ENCODE data around the gene GBP1. TPM values are rescaled to one million over a fixed set of nuclear protein-coding genes. Genes with fewer than 3 reads are reported as not detected.

GBP1 gene
- total and polyA plus RNA-seq, 2 donors (not counting 3 experiments of a cell fraction or from before 2014, with no cell fraction given) = 11.6 to 28.0 TPM

DNA sequence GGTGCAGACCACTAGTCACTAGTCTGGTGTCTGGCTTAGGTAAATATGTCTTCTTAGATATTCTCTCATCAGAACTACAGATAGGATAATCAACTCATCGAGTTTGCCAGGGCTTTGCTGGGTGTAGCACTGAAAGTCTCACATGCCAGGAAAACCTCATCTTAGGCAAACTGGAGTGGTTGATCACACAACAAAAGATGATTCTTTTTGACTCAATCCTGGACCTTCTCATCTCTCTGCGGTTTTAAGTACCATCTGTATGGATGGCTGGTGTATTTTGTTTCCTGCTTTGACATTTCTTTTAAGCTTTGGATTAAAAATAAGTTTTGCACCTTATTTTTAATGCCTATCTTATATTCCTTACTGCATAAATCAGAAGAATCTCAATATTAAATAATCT lies 49.7 kb upstream of the GBP1 start:
- H3K4me2 ChIP-seq (ENCODE audit: insufficient read depth, low read length) = no peak overlapping the region
- no peaks in the 10 kb centered on the region for H3K9me1 ChIP-seq (replicated peaks; ENCODE audit: control insufficient read depth, extremely low read depth, insufficient read depth, low read length)
- CTCF ChIA-PET = no interaction called here
- no peak overlapping the region for H2AFZ ChIP-seq (ENCODE audit: low read depth, low read length)
- no peak for DNase-seq (ENCODE audit: low read depth, low spot score)
- TF ChIP-seq GATA2 (IDR thresholded peaks at IDR 0.05; ENCODE audit: insufficient read depth, insufficient read length, low read depth, low read length) (no peak), MYC (IDR thresholded peaks at IDR 0.05; ENCODE audit: low read depth, low read length) (no peak), POLR2AphosphoS5 (IDR thresholded peaks at IDR 0.05; ENCODE audit: insufficient read depth, low read depth, low read length) (no peak), POLR2A (IDR thresholded peaks at IDR 0.05; ENCODE audit: low read depth, low read length) (no peak), FOS (IDR thresholded peaks at IDR 0.05; ENCODE audit: borderline replicate concordance, insufficient read depth, low read length) (no peak), EZH2 (IDR thresholded peaks at IDR 0.05; ENCODE audit: borderline replicate concordance, low read depth, low read length, severe bottlenecking) (no peak)
- TF ChIP-seq, protein P1, sequence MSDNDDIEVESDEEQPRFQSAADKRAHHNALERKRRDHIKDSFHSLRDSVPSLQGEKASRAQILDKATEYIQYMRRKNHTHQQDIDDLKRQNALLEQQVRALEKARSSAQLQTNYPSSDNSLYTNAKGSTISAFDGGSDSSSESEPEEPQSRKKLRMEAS (IDR thresholded peaks at IDR 0.05; ENCODE audit: insufficient read depth, insufficient read length) = no peak
- TF ChIP-seq, protein P2, sequence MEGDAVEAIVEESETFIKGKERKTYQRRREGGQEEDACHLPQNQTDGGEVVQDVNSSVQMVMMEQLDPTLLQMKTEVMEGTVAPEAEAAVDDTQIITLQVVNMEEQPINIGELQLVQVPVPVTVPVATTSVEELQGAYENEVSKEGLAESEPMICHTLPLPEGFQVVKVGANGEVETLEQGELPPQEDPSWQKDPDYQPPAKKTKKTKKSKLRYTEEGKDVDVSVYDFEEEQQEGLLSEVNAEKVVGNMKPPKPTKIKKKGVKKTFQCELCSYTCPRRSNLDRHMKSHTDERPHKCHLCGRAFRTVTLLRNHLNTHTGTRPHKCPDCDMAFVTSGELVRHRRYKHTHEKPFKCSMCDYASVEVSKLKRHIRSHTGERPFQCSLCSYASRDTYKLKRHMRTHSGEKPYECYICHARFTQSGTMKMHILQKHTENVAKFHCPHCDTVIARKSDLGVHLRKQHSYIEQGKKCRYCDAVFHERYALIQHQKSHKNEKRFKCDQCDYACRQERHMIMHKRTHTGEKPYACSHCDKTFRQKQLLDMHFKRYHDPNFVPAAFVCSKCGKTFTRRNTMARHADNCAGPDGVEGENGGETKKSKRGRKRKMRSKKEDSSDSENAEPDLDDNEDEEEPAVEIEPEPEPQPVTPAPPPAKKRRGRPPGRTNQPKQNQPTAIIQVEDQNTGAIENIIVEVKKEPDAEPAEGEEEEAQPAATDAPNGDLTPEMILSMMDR (IDR thresholded peaks at IDR 0.05; ENCODE audit: extremely low read depth in 1 of 2, insufficient read depth in 1 of 2, low read depth in 1 of 2, low read length in 2 of 2) = no peak
- intact Hi-C loops (cut with micrococcal nuclease) (no loop called here), dilution Hi-C loops (cut with MboI; ENCODE audit: extremely low pct_ligation_motif_present, low sequenced_read_pairs) (no loop called here)
- POLR2A ChIA-PET = no interaction called here
- H3K79me2 ChIP-seq (ENCODE audit: control insufficient read depth, insufficient read depth, low read length) = no peaks in the 10 kb centered on the region
- H4K20me1 ChIP-seq (replicated peaks; ENCODE audit: control insufficient read depth, extremely low read depth, insufficient read depth, low read length) = no peaks in the 10 kb centered on the region
- no peaks in the 10 kb centered on the region for H3K36me3 ChIP-seq (ENCODE audit: control insufficient read depth in 2 of 2, extremely low read depth in 1 of 2, insufficient read depth in 2 of 2, low read length in 2 of 2)
- H3K9me3 ChIP-seq (replicated peaks; ENCODE audit: control insufficient read depth, insufficient read depth, low read length) = no peaks in the 10 kb centered on the region
- BruUV-seq (replicated peaks) = no TSS peak
- H3K9ac ChIP-seq (replicated peaks; ENCODE audit: extremely low read depth, insufficient read depth, low read length) = no peak overlapping the region
- no peak overlapping the region for H3K27ac ChIP-seq (ENCODE audit: insufficient read depth, low read depth, low read length)
- no peak overlapping the region for H3K4me3 ChIP-seq (replicated peaks in 1 of 3; ENCODE audit: insufficient read depth in 1 of 3, low read depth in 1 of 3, low read length in 3 of 3)
- H3K4me1 ChIP-seq (ENCODE audit: control insufficient read depth, extremely low read depth, insufficient read depth, low read length) = no peaks in the 10 kb centered on the region
- no peak for FAIRE-seq
- no peaks in the 10 kb centered on the region for H3K27me3 ChIP-seq (ENCODE audit: control insufficient read depth in 2 of 2, insufficient read depth in 2 of 2, low read length in 2 of 2)

Data from endothelial cell of umbilical vein (primary cell).